Measurements from ENCODE around the gene IL36RN.

Gene IL36RN

DNA sequence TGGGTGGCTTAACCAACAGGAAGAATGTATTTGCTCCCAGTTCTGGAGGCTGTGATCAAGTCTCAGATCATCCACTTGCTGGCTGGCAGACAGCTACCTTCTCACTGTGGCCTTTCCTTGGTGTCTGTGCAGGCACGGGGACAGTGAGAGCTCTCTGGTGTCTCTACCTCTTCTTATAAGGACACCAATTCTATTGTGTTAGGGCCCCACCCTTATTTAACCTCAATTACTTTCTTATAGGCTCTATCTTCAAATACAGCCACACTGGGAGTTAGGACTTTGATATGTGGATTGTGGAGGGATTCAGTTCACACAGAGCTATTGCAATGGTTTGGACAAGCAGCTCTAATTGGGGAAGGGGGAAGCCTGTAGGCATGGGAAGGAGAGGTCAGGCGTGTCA is 43.1 kb downstream of the IL36RN start:
- no peak for DNase-seq (ENCODE audit: low read depth in 2 of 2)

DNA sequence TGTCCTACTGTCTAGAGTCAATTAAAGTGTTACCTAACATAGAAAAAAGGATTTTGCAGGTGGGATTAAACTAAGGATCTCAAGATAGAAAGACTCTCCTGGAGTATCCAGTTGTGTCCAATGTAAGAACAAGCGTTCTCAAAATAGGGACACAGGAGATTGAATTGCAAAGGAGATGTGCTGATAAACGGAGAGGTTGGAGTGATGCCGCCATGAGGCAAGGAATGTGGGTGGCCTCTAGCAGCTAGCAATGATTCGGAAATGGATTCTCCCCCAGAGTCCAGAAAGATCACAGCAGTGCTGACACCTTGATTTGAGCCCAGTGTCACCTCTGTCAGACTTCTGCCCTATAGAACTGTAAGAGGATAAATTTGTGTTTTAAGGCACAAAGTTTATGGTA is 44.3 kb downstream of the IL36RN start:
- DNase-seq (ENCODE audit: low read depth in 2 of 2), result no peak

DNA sequence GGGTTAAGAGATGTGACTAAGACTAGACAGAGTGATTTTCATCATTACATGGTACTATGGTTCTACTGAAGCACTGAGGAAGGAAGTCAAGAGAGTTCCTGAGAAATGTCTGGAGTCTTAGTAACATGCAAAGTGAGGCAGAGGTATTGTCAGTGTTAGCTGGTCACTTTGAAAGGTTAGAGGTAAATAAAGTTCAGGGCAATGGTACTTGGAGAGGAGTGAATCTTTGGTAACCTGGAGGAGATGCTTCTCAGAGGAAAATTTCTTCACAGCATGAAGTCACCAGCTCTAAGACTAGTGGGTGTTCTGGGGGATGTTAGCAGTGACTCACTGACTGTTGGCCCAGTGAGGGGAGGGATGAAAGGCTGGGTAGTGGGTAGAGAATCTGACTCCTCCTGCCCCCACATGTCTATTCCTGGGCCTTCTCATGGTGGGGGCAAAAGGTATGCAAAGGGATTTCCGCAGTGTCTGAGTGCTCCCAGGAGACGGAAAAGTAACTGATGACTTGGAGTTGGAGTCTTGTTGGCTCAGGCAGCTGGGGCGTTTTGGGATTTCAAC is 45.1 kb downstream of the IL36RN start:
- DNase-seq (ENCODE audit: low read depth in 2 of 2), result no peak

DNA sequence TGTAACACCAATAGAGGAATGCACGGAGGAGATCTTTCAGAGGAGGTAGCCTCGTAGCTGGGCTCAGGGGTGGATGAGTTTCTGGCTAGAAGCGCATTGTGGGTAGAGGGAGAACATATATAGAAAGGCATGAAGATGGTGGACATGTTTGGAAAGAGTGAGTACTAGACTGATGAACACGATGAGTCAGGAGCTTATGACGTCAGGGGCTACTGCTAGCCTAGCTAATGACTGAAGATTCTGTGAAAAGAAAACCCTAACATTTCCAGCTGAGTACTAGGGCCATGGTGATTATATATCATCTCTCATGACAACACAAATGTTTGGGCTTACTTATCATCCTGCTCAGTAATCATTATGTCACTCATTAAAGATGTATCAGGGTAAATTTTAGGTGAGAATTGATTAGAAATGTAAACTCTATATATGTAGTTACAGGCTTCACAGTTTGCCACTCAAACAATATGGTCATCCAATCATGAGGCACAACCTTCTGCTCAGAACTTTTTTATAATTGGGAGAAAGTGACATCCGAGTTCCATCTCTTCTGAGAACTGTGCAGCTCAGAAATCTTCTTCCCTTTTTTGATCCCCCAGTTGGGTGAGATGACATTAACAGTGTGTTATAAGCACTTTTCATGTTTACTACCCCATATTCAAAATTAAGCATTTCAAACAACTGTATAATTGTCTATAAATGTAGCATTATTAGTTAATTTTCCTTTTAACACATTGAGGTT is 46.2 kb downstream of the IL36RN start:
- peak in 1 of 2 donors; percentile 23 for DNase-seq (ENCODE audit: low read depth in 2 of 2)

DNA sequence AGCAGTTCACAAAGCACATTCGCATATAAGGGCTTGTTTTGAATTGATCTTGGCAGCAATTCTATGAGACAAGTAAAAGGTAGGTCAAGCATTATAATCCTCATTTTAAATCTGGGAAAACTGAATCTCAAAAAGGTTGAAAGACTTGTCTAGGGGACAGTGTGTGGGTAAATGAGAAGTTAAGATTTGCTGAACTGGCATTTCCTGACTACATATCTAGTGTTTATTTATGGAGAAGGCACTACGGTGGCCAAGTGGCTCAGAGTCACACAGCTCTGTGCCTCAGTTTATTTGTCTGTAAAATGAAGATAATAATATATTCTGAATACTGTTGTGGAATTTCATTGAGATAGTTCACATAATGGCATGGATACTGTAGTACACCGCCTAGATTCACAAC is 52.1 kb downstream of the IL36RN start:
- DNase-seq (ENCODE audit: low read depth in 2 of 2), result no peak

DNA sequence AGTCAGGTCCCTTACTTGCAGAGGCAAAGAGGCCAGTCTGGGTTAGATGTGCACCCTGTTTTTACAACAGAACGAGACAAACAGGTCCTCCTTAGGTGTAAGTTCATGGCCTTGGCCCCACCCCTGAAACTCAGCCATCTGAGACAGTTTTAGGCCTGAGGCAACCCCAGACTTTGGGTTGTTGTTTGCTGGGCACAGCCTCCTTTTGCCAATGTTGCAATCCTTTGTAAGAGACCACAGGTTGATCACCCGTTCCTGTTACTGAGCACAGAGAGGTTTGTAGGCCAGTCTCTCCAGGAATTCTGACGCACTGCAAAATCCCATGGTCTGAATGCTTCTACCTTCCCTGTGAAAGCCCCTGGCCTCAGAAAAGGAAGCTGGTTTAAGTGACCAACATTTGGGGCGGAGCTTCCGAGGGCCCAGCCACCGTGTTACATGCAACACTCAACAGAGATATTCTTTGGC is 52.9 kb downstream of the IL36RN start:
- DNase-seq (ENCODE audit: low read depth in 2 of 2), result no peak

DNA sequence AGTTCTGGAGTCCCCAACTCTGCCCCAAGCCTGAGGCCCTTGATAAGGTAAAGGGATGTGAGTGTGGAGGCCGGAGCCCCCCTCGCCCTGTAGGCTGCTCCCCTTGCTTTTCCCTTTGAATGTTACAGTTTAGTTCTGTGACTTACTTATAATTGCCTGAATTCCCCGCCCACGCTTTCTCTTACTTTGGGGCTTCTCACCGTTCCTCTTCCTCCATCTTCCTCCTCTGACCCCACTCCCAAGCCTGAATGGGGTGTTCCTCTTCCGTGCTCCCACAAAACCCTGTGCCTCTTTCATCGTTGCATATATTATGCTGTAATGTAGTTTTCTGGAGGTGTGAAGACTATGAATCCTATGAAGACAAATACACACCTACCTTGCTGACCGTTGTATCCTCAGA is 53.4 kb downstream of the IL36RN start:
- DNase-seq (ENCODE audit: low read depth in 2 of 2), result no peak

DNA sequence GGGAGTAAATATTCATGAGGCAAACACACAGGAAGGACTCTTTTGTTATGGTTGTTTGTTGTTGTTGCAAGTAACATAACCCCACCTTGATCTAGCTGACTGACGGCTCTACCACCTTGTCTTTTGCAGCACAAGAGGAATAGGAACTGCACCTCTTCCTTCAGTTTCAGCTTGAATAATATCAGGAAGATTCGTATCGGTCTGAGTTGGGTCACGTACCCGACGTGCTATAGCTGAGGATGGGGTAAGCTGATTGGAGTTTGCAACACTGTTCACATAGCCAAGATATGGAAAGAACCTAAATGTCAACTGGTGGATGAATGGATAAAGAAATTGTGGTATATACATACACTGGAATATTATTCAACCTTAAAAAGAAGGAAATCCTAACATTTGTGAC is 53.9 kb downstream of the IL36RN start:
- DNase-seq (ENCODE audit: low read depth in 2 of 2), result no peak

DNA sequence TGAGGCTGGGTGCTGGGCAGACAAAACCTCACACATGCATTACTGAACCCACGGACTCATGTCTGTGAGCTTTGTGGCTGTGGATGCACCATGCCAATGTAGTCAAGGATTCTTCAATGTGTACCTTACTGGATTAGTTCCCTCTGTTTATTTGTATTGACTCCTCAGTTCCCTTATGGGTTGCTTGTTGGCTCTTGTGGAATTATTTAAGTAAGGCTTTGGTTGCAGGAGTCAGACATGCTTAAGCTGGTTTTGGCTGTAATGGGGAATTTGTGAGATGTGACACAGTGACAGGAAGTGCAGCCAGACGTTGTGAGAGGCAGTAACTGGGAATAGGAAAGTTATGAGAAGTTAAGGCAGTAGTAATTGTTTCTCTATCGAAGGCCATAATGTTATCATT is 54.8 kb downstream of the IL36RN start:
- DNase-seq (ENCODE audit: low read depth in 2 of 2), result no peak

All from activated CD8-positive, alpha-beta memory T cell treated with anti-CD3 and anti-CD28 coated beads for 4 hours (primary cell).